SKM-1 (cell line): ENCODE data around the gene CDH13.

Source experiments
- DNase-seq: peaks from one replicate; lab custom pipeline; 2025; ENCODE audit not compliant: unreplicated experiment; lab: John Stamatoyannopoulos, UW

CDH13 gene

DNA sequence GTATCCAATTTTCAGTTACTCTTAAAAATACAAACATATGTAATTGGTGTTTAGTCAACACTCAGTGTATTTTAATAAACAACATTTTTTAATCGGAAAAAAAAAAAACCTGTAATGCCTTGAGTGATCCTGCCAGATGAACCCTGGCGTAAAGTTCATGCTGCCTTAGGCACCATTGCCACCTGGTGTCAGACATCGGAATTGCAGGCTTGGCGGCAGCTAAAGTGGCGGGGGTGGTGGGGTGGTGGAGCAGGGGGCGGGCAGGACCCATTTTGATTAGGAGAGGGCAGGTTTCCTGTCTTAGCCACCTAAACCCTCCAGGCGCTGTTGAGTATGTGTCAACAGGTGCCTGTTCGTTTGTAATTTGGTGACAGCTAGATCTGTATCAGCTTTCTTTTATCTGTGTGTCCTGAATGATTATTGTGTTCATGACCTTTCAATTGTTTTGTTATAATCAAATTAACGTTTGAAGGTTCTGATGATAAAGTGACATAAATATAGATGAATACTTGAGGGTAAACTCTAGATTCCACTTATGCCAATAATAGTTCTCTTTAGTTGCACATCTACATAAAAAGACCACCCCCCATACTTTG lies 588.7 kb downstream of the CDH13 start:
- no peak for DNase-seq

DNA sequence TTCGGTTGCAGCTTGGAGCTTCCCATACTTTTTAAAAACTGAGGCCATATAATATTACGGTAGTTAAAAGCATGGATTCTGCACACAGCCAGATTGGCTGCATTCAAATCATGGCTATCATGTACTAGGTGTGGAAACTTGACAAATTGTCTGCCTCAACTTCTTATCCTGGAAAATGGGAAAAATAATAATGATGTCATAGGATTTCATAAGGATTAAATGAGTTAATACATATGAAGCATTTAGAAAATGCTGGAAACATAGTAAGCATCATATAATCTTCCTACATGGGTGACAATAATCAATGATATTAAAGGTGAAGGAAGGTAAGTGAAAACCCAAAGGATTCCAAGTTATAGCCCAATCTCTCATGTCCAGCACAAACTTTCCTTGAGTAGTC lies 592.5 kb downstream of the CDH13 start:
- no peak for DNase-seq

DNA sequence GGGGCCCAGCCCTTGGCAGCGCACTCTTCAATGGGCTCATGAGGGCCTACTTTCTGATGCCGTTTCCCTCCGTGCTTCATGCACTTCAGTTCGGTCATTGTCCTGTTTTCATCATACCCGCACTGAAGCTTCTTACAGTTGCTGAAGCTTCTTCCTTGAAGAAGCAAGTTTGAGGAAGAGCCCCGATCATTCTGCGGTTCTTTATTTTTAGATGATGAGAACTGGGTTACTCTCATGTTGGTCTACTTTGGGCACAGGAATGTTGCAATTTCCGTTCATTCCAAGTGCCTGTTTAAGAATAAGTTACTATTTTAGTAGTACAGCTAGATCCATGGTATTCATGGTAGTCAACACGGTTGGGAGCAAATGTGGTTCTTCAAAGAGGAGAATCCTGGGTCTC lies 593.3 kb downstream of the CDH13 start:
- no peak for DNase-seq

DNA sequence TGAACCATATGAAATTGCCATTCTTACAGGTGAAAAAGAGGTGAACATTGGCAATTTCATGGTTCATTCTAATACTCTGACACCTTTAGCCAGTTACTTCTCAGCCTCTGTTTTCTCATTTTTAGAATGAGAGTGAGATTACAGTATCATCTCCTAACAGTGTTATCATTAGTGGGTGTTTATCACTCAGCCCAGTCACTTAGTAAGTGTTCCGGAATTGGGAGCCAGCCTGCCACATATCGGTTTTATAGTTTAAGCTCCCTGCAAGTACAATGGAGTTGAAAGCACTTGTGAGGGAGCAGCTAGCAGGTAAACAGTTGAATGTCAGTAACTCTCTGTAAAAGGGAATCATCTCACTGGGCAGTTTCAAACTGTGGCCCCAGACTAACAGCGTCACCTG lies 597.9 kb downstream of the CDH13 start:
- DNase-seq: no peak

DNA sequence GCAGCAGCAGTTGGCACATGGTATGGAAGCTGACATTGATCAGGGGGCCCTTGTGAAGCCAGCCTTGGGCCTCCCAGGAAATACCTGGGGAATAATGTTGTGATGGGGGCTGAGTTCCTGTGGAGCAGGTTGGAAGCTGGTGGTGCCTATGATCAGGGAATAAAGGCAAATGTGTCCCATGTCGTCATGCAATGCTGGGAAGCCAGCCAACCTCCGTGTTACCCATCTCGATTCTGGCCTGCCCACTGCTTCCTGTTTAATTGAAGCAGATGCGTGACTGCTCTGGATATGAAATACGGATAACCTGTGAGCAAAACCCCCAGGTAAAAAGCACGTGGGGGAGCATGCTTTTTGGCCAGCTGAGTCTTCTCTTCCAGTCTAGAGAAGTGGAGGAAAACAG lies 600.6 kb downstream of the CDH13 start:
- DNase-seq: no peak

DNA sequence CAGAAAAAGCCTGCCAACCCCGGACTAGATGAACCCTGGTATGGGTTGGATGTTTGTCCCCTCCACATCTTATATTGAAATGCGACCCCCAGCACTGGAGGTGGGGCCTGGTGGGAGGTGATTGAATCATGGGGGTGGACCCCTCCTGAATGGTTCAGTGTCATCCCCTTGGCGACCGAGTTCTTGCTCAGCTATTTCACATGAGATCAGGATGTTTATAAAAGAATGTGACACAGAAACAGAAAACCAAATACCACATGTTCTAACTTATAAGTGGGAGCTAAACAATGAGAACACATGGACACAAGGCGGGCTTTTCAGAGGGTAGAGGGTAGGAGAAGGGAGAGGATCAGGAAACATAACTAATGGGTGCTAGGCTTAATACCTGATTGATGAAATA lies 605.0 kb downstream of the CDH13 start:
- DNase-seq: no peak

DNA sequence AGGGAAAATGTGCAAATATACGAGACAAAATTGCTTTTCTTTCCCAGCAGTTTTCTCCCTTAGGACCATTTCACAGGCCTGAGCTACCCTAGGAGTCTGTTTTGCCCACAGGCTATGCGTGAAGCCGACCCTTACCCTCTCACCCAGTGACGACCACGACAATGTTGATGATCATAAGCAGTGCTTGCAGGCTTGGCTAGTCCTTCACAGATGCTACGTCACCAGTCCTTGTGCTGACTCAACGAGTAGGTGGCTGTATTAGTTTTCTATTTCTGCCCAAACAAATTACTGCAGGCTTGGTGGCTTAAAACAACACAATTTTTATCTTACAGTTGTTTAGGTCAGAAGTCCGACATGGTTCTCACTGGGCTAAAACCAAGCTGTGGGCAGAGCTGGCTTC lies 606.4 kb downstream of the CDH13 start:
- DNase-seq: no peak

DNA sequence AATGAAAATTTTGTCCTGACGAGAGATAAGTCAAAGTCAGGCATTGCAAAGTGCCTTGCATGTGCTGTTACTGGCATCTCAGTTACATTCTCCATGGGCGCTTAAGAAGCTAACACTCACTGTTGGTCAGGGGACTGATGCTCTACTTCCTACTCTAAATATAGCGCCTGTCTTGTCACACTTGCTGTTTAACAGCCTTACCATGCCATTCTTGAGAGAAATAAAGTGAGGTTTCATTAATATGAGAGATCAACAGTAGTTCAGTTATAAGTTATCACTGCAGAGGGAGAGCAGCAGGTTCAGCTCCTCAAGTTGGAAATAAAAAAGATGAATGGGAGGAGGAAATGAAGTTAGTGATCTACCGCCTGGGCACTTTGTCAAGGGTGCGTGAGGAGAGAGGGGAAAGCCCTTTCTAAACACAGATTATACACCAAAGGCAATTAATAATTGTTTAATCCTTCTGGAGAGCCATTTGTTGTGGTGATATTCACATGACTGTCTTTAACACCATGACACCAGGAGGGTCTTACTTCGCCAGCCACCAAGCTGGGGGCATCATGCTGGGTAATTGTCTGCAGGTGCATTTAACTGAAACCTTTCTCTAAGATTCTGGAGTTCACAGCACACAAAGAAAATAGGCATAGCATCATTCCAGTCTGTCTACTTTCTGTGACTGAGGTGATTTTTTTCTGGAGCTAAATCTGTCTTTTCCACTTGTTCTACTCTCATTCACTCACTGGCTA lies 612.4 kb downstream of the CDH13 start:
- no peak for DNase-seq

DNA sequence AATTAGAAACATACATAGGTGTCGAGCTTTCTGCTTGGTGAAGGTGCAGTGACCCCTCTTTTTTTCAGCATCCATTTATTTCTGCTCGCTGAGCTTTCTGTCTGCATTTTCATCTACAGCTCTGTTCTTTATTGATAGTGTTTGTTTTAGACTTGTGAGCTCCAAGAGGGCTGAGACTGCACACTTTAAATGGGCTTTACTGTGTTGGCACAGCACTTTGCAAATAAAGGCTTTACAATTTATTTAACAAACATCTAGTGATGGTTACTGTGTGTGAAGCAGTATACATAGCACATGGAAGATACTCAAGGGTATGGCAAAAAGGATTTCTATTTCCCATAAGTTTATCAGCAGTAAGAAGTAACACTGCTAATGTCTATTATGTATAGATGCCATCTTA lies 617.3 kb downstream of the CDH13 start:
- no peak for DNase-seq

DNA sequence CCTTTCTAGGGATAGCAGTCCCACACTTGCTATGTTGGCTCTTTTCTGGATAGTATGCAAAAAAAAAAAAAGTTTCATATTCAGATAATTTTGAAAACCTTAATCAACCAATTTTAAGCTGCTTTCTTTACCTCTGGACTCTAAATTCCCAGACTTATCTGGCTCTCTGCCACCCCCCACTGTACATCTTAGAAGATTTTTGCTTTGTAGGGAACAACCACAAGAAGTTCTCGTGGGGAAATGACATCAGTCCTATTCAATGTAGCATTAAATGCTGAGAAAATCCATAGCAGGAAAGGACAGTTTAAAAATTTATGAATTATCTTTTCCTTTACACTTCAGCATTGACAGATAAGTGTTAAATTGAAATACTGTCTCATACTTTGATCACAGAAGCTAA lies 618.3 kb downstream of the CDH13 start:
- no peak for DNase-seq

DNA sequence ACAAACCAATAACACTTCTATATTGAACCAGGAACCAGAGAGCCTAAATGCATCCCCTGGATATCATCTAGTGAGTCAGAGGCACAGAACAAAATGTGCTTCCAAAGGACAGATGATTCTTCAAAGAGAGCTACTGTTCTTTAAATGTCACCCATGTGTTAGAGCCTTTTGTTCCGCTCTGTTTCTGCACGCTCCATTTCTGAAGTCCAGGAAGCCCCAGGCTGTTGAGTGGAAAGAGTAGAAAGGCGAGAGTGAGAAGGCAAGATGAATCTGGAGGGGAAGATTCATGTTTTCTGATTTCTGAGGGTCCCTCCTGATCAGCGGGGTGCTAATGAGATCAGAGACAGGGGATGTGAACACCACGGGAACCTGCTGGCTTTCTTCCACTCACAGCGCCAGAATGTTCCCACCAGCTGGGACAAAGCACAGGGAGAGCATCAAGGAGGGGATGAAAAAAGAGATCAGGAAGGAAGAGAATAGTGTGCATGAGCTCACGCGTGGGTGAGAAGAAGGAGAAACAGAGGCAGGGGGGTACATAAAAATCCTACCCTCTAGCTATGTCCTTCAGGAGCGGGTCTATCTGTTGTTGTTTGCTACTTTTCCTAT lies 621.1 kb downstream of the CDH13 start:
- DNase-seq: no peak

DNA sequence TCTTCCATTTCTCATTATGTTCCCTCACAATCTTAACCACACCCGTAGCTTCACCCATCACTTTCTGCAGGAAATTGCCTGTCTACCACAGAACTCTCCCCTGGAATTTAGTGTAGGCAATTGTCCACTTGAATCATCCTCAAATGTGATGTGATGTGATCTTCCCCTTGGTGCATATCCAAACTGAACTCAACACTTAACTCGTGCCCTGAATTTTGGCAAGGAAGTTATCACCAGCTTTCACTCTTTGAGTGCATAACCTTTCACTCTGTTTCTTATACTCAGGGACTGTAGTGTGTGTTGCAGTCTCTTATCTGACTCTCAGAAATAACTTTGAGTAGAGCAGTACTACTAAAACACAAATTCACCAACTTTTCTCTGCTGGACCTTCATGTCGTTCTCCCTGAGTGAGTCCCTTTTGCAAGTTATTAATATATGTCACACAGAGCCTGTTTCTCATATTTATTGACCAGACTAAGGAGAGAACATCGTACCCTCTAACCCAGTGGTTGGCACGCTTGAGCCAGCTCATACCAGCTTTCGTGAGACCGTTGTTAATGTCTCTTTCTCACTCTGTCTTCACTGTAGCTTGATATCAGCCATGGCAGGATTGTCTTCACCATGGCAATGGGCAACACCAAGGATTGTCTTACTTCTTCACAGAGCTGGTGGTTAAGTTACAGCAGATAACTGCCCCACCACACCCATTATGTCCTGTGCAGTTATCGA lies 622.1 kb downstream of the CDH13 start:
- DNase-seq: no peak

DNA sequence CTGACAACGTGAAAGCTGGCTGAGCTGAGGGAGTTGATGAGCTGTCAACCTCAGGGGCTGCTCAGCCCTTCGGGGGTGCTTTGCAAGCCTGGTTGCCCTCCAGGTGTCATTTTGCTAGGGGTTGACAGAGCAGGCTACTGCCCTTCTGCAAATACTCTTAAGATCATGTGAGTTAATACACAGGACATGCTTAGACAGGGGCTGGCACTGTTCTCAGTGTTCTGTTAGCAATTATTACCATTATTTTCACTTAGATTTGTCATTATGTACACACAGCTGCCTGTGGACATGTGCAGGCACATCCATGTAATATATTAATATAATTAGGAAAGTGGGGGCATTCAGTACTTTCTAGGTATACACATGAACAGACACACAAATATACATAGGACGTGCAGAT lies 626.8 kb downstream of the CDH13 start:
- no peak for DNase-seq

DNA sequence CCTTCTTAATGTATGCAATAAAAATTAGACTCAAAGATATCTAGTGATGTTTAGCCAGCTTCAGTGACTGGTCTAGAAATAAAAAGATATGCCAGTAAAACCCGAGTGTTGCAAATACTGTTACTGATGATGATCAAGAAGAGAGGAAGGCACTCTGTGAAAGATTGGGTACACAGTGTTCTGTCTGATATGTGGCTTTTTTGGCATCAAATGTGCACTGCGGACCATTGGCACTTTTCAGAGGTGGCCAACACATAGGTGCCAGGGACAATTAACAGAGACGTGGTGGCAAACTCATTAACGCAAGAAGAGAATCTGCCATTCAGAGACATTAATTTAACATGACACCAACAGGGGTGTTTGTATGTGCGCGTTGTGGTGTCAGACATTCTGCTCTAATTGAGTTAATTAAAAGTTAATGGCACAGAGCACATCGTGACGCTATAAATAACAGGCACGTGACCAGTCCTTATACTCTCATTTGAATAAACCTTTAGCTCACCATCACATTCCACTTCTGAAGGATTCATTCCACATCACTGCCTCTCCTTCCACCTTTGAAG lies 631.7 kb downstream of the CDH13 start:
- no peak for DNase-seq

DNA sequence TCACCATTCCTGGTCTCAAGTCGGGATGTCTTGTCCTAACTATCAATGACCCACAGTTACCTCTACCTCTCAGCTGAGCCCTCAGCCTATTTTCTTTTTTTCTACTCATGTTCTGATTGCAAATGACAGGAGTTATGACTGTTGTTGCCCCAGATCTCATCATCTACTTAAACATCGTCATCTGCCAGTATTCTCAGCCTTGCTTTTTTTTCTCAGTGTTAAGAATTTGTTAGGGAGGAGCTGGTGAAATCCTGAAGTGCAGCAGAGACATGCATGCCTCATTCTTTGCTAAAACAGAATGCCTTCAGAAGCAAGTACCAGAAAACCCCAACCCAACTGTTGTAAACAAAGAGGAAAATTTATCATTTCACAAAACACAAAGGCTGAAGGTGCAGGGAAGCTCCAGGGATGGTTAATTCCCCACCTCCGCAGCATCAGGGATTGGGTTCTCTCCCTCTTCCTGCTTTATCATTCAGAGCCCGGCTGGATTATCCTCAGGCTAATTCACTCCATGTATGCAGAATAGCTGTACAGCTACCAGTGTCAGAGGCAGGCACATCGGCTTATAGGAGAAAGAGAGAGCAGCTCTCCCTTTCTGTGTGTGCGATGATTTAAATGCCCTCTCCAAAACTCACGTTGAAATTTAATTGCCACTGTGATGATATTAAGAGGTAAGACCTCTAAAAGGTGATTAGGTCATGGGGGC lies 640.2 kb downstream of the CDH13 start:
- DNase-seq: no peak

DNA sequence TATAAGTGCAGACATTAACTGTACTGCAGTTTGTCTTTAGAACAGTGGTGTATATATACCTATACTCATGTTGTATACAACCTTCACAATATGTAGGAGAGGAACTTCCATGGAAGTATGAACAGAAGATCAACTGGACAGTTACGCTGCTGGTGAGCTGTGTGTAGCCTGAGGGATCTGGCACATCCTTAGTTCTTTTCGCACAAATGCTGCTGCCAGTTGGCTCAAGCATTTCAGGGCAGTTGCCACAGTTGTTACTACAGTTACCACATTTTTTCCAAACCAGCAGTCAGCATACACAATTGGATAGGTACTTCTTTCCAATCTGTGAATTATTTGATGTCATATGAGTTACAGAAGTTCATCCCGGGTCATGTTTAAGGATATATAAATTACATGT lies 641.4 kb downstream of the CDH13 start:
- DNase-seq: no peak

DNA sequence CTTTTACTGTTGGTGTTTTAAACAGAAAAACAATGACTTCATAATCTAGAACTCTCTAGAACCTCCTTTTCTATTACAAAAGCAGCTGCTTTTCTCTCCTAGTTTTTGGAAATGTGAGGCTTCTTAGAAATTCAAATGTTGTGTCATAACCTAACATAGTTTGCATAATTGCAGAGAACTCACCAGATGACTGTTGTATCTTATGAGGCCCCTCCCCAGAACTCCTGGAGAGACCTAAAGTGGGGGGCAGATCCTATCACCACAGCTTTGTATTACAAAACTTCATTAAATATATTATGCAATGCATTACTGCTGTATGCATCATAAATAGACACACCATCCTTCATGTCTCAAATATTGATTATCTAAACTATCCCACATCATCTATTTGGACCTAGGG lies 642.3 kb downstream of the CDH13 start:
- no peak for DNase-seq

DNA sequence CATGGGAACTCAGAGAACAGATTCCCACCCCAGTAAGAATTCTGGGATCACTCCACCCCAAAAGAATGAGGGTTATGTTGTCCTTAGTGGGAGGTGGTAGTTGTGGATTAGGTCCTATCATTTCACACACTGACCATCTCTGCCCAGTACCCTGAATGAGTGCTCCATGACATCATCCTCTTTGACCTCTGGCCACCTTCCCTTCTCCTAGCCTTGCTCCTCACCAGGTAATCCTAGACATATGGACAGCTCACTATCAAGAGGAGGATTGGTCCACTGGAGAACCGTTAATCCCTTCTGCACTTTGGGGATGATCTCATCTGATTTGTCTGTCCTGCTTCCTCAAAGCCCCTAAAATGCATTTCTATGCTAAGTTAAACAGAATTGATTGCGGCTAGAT lies 642.8 kb downstream of the CDH13 start:
- DNase-seq: no peak

DNA sequence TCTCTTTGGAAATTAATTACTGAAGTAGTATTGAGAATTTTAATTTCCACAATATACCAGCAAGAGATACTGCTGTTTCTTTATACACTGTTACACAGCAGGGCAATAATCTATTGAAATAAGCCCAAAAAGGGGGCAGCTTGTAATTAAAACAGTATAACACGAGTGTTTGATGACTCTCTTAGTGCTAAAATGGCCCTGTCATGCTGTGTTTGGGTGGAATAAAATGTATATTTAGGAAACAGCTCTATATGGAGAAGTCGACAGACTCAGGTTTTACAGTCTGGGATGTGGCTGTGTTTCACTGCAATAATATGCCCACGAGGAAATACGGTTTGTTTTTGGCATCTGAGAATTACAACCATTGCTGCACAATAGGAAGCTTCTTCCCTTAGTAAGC lies 643.3 kb downstream of the CDH13 start:
- no peak for DNase-seq

DNA sequence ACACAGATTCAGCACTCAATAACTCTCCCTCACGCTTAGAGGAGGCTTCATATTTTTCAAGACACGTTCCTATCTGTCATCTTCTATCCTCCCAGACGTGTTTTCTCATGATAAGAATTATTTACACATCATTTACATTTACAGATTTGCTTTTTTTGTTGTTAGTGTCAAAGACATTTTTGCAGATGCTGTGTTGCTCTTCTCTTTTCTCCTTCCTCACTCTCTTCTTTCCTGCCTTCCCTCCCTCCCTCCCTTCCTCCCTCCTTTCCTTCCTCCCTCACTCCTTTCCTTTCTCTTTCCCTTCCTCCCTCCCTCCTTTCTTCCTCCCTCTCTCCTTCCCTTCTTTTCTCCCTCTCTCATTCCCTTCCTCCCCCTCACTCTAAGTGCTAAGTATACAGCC lies 643.9 kb downstream of the CDH13 start:
- no peak for DNase-seq

DNA sequence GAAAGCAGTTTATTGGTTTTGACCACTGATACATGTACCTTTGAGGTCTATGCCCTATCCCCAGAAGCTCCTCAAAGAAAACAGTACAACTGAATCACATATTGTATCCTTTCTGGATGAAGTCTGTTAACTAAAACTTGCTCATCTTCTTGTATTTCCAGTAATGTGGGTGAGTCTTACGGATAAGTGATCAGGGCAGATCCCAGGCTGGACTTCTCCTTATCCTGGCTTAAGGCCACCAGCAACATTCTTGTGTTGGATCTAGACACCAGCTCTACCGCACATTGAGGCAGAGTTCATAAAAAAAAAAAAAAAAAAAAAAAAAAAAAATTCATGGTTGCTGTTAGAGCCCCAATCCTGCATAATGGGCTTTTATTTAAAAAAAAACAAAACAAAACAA lies 644.4 kb downstream of the CDH13 start:
- no peak for DNase-seq
